RWPE2 (cell line): Measurements from ENCODE around the gene G3BP1.

ENCODE experiments used
- ATAC-seq: fragments of 200-7000 bp; cut with Tn5 transposase; 3 replicates; pipeline ENCODE4 v1.9.1; 2021; ENCODE audit warnings: low read depth
- DNase-seq: peaks from one replicate; pipeline ENCODE4 v3.0.0-alpha.2; 2020; ENCODE audit warnings: low spot score
- H3K27ac ChIP-seq: fragments of 450-650 bp; 2 replicates; pipeline ENCODE4 v1.5.1; 2017; ENCODE audit warnings: mild to moderate bottlenecking; ENCODE audit not compliant: poor library complexity, severe bottlenecking
- H3K27me3 ChIP-seq: fragments of 250-450 bp; sonication (Bioruptor Pico); 2 replicates; pipeline ENCODE4 v1.5.1; 2021; ENCODE audit warnings: mild to moderate bottlenecking, moderate library complexity; ENCODE audit not compliant: insufficient read depth, poor library complexity, severe bottlenecking
- H3K36me3 ChIP-seq: fragments of 250-450 bp; sonication (Bioruptor Pico); 2 replicates; pipeline ENCODE4 v1.5.1; 2020; ENCODE audit warnings: low read depth, mild to moderate bottlenecking, moderate library complexity
- H3K4me1 ChIP-seq: fragments of 250-450 bp; sonication (Bioruptor Pico); 2 replicates; pipeline ENCODE4 v1.5.1; 2021; ENCODE audit warnings: mild to moderate bottlenecking, moderate library complexity; ENCODE audit not compliant: insufficient read depth, poor library complexity, severe bottlenecking
- H3K4me3 ChIP-seq: fragments of 250-450 bp; sonication (Bioruptor Pico); 2 replicates; pipeline ENCODE4 v1.5.1; 2021; ENCODE audit warnings: mild to moderate bottlenecking, moderate library complexity; ENCODE audit not compliant: severe bottlenecking
- H3K9me3 ChIP-seq: fragments of 250-450 bp; sonication (Bioruptor Pico); 2 replicates; pipeline ENCODE4 v1.5.1; 2021; ENCODE audit warnings: mild to moderate bottlenecking, moderate library complexity; ENCODE audit not compliant: severe bottlenecking
- CTCF ChIP-seq: fragments of 450-650 bp; IDR thresholded peaks from one replicate; pipeline ENCODE4 v1.5.1; 2017; ENCODE audit warnings: mild to moderate bottlenecking, moderate library complexity; ENCODE audit not compliant: poor library complexity, severe bottlenecking

G3BP1 gene

GRCh38 chr5:151786468-151786867 lies 14.7 kb downstream of the G3BP1 start:
- Histone ChIP-seq H3K4me3 (no peak overlapping the region), H3K9me3 (no peaks in the 10 kb centered on the region), H3K27ac (no peak overlapping the region), H3K27me3 (no peaks in the 10 kb centered on the region), H3K36me3 (peaks cover 82% of the 10 kb centered on the region), H3K4me1 (peaks cover 16% of the 10 kb centered on the region)
- no peak for TF ChIP-seq CTCF
- ATAC-seq: no peak
- DNase-seq: no peak

DNA sequence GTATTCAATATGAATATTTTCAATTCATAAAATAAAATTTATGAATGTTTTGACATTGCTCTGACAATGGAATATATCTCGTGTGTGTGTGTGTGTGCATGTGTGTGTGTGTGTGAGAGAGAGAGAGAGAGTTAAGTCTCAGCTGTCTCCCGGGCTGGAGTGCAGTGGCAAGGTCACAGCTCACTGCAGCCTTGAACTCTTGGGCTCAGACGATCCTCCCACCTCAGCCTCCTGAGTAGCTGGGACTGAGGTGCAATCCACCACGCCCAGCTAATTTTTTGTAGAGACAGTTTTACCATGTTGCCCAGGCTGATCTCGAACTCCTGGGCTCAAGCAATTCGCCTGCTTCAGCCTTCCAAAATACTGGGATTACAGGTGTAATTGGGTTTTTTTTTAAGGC lies 16.1 kb downstream of the G3BP1 start:
- TF ChIP-seq CTCF: no peak
- ATAC-seq (no peak), DNase-seq (no peak)

DNA sequence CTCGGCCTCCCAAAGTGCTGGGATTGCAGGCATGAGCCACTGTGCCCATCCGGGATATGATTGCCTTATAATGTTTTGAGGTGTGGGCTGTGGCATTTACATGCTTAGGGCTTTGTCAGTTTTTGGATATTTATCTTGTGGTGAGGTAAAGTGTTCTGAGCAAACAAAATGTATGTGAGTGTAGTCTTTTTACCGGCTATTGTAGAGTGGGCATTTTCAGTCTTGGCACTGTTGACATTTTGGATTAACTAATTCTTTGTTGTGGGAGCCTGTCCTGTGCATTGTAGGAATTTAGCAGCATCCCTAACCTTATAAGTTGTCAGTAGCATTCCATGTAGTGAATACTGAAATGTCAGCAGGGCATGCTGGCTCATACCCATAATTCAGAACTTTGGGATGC lies 21.6 kb downstream of the G3BP1 start:
- no peak for DNase-seq
- Histone ChIP-seq H3K27ac (no peak overlapping the region), H3K9me3 (no peaks in the 10 kb centered on the region), H3K27me3 (no peaks in the 10 kb centered on the region), H3K4me1 (no peaks in the 10 kb centered on the region), H3K36me3 (peaks cover 100% of the 10 kb centered on the region), H3K4me3 (no peak overlapping the region)
- TF ChIP-seq CTCF: no peak
- no peak for ATAC-seq

More for the DNA sequence above, 16.1 kb downstream of the G3BP1 start:
- Histone ChIP-seq H3K9me3 (no peaks in the 10 kb centered on the region), H3K4me3 (no peak overlapping the region), H3K27me3 (no peaks in the 10 kb centered on the region), H3K4me1 (peaks cover 5% of the 10 kb centered on the region), H3K27ac (no peak overlapping the region), H3K36me3 (peaks cover 84% of the 10 kb centered on the region)

GRCh38 chr5:151795426-151795825 lies 23.7 kb downstream of the G3BP1 start:
- DNase-seq: no peak
- H3K36me3 ChIP-seq: peaks cover 100% of the 10 kb centered on the region
- no peaks in the 10 kb centered on the region for H3K4me1 ChIP-seq
- no peak for TF ChIP-seq CTCF
- no peak overlapping the region for H3K4me3 ChIP-seq
- no peaks in the 10 kb centered on the region for H3K27me3 ChIP-seq
- H3K27ac ChIP-seq: no peak overlapping the region
- ATAC-seq: no peak
- no peaks in the 10 kb centered on the region for H3K9me3 ChIP-seq

GRCh38 chr5:151798674-151799073 lies 26.9 kb downstream of the G3BP1 start:
- Histone ChIP-seq H3K9me3 (no peaks in the 10 kb centered on the region), H3K4me1 (no peaks in the 10 kb centered on the region), H3K27ac (no peak overlapping the region), H3K4me3 (no peak overlapping the region), H3K27me3 (no peaks in the 10 kb centered on the region), H3K36me3 (peaks cover 100% of the 10 kb centered on the region)
- ATAC-seq (no peak), DNase-seq (no peak)
- TF ChIP-seq CTCF: no peak
